SK-N-SH (cell line): ENCODE measurements around the gene SLCO3A1.

Experiments used
- CTCF ChIP-seq: fragments of 200-600 bp; sonication (generic); IDR thresholded peaks from 2 replicates; pipeline ENCODE4 v1.6.1; 2017; ENCODE audit warnings: antibody characterized with exemption, mild to moderate bottlenecking, moderate library complexity
- EZH2phosphoT487 ChIP-seq: fragments of 200-600 bp; sonication (generic); IDR thresholded peaks from 2 replicates; pipeline ENCODE4 v1.6.1; 2017; ENCODE audit warnings: low read depth, mixed run types, mild to moderate bottlenecking, antibody characterized with exemption, moderate library complexity, borderline replicate concordance
- FOXM1 ChIP-seq: IDR thresholded peaks from 2 replicates; pipeline ENCODE4 v1.4.0; 2012; ENCODE audit warnings: low read depth, mild to moderate bottlenecking
- IRF3 ChIP-seq: fragments of 150-350 bp; IDR thresholded peaks from 2 replicates; pipeline ENCODE4 v1.6.1; 2016; ENCODE audit warnings: mild to moderate bottlenecking, low read depth, low read length
- RAD21 ChIP-seq: IDR thresholded peaks from 2 replicates; pipeline ENCODE4 v1.6.1; 2012; ENCODE audit warnings: mild to moderate bottlenecking, low read length
- REST ChIP-seq: IDR thresholded peaks from 2 replicates; pipeline ENCODE4 v1.6.1; 2012; ENCODE audit warnings: mild to moderate bottlenecking, low read depth, low read length, moderate library complexity

GRCh38 chr15:92097474-92098178 lies 244.1 kb downstream of the SLCO3A1 start:
- TF ChIP-seq CTCF: peak; percentile 75
- TF ChIP-seq IRF3: no peak
- no peak for TF ChIP-seq FOXM1
- TF ChIP-seq RAD21: peak; percentile 94
- no peak for TF ChIP-seq REST
- TF ChIP-seq EZH2phosphoT487: no peak
